GM18508 (cell line): ENCODE data around the gene ZNF101.

Experiments
- ATAC-seq: cut with Tn5 transposase; IDR thresholded peaks from one replicate; pipeline ENCODE4 v1.9.1; 2021; ENCODE audit warnings: moderate number of reproducible peaks; ENCODE audit not compliant: insufficient read depth, unreplicated experiment

Gene ZNF101

GRCh38 chr19:19704836-19705235, 36.2 kb downstream of the ZNF101 start:
- ATAC-seq: no peak

DNA sequence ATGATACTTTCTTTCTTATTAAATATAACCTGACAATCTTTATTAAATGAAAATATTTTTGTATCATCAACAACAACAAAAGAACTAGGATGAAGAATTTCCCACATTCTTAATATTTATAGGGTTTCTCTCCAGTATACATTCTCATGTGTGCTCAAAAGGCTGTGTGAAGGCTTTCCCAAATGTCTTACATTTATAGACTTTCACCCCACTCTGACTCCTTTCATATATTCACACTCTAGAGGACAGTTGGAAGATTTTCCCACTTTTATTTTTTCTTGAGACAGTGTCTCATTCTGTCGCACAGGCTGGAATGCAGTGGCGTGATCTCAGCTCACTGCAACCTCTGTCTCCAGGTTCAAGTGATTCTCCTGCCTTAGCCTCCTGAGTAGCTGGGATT, 41.9 kb downstream of the ZNF101 start:
- no peak for ATAC-seq

DNA sequence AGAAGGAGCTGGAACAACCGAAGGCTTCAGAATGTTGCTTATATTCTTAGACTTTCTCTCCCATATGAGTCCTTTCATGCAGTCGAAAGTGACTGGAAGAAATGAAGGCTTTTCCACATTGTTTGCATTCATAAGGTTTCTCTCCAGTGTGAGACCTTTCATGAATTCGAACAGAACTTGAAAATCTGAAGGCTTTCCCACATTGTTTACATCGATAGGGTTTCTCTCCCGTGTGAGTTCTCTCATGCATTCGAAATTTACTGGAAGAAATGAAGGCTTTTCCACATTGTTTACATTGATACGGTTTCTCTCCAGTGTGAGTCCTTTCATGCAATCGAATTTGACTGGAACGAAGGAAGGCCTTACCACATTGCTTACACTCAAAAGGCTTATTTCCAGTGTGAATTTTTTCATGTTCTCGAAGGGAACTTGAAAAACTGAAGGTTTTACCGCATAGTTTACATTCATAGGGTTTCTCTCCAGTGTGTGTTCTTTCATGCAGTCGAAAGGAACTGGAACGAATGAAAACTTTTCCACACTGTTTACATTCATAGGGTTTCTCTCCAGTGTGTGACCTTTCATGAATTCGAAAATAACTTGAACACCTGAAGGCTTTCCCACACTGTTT, 42.8 kb downstream of the ZNF101 start:
- ATAC-seq: no peak

DNA sequence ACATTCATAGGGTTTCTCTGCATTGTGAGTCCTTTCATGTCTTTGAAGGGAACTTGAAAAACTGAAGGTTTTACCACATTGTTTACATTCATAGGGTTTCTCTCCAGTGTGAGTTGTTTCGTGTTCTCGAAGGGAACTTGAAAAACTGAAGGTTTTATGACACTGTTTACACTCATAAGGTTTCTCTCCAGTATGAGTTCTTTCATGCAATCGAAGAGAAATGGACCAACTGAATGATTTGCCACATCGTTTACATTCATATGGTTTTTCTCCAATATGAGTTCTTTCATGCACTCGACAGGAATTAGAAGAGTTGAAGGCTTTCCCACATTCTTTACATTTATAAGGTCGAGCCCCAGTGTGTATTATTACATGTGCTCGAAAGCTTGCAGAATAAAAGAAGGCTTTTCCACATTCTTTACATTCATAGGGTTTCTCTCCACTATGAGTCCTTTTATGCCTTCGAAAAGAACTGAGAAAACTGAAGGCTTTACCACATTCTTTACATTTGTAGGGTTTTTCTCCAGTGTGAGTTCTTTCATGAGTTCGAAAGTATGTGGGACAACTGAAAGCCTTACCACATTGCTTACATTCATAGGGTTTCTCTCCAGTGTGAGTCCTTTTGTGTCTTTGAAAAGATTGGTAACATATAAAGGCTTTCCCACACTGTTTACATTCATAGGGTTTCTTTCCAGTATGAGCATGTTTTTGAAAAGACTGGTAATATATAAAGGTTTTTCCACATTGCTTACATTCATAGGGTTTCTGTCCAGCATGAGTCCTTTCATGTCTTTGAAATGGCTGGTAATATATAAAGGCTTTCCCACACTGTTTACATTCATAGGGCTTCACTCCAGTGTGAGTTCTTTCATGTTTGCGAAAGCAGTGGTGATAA, 43.5 kb downstream of the ZNF101 start:
- ATAC-seq: no peak

GRCh38 chr19:19719798-19720197, 51.2 kb downstream of the ZNF101 start:
- ATAC-seq: no peak

DNA sequence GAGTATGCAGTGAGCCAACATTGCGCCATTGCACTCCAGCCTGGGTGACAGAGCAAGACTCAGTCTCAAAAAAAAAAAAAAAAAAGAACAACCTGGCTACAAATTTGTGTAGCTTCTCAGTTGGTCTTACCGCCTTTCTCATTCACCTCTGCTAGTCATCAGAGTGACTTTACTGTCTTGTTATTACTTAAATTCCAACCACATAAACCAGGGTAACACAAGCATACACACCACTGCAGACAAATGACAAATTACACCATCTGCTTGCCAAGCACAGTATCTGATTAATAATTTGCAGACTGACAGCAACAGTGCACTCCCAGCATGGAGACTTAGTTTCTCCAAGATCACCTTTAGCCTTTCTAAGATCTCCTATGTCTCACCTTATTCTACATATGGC, 53.3 kb downstream of the ZNF101 start:
- ATAC-seq: no peak

- ATAC-seq: peak; percentile 98
These were observed 64.2 kb downstream of the ZNF101 start, which contains the start of gene ZNF14 for GRCh38 chr19:19732579-19733501. Gene ZNF14 (minus strand): TSS chr19:19733112. CDS start chr19:19732958, 154 bp downstream.
